IMR-90 (cell line): ENCODE measurements around the gene TCF4.

ENCODE experiments used
- CTCF ChIP-seq: conservative IDR thresholded peaks from 2 replicates; pipeline ENCODE4 v1.5.1; 2012; ENCODE audit warnings: mild to moderate bottlenecking, low read depth, low read length, improper control_type of control experiment
- POLR2A ChIP-seq: IDR thresholded peaks from 2 replicates; pipeline ENCODE4 v1.6.1; 2012; ENCODE audit warnings: mild to moderate bottlenecking, low read depth, low read length
- RCOR1 ChIP-seq: IDR thresholded peaks from 2 replicates; pipeline ENCODE4 v1.6.1; 2012; ENCODE audit warnings: mild to moderate bottlenecking, low read length, improper control_type of control experiment; ENCODE audit not compliant: insufficient replicate concordance
- USF2 ChIP-seq: fragments of 150-350 bp; IDR thresholded peaks from 2 replicates; pipeline ENCODE4 v1.6.1; 2017; ENCODE audit warnings: mild to moderate bottlenecking, antibody characterized with exemption, low read length, low read depth

GRCh38 chr18:55283309-55283708, 304.7 kb downstream of the TCF4 start:
- no peak for TF ChIP-seq POLR2A
- no peak for TF ChIP-seq RCOR1
- no peak for TF ChIP-seq CTCF
- no peak for TF ChIP-seq USF2
